ENCODE data around the gene CDK5RAP2.

- TF ChIP-seq MAX (IDR thresholded peaks at IDR 0.05; ENCODE audit: low read depth, low read length) (no peak), CTCF (IDR thresholded peaks at IDR 0.05; ENCODE audit: low read depth, low read length) (no peak), MYC (IDR thresholded peaks at IDR 0.05; ENCODE audit: low read depth, low read length) (no peak), POLR2A (IDR thresholded peaks at IDR 0.05; ENCODE audit: extremely low read depth, insufficient read length) (no peak)
These were observed 147.4 kb downstream of the CDK5RAP2 start for GRCh38 chr9:120432600-120432999.

Data from NB4 (cell line).